NB4 (cell line): ENCODE results near the gene NRXN3.

ENCODE experiments used
- CTCF ChIP-seq: IDR thresholded peaks from one replicate; pipeline ENCODE4 v1.5.1; 2012; ENCODE audit warnings: low read depth, low read length
- MAX ChIP-seq: IDR thresholded peaks from 2 replicates; pipeline ENCODE4 v1.6.1; 2011; ENCODE audit warnings: low read depth, low read length
- MYC ChIP-seq: IDR thresholded peaks from 2 replicates; pipeline ENCODE4 v1.6.1; 2011; ENCODE audit warnings: low read depth, low read length
- POLR2A ChIP-seq: IDR thresholded peaks from 2 replicates; pipeline ENCODE4 v1.6.1; 2011; ENCODE audit warnings: mild to moderate bottlenecking; ENCODE audit not compliant: insufficient read length; ENCODE audit errors: extremely low read depth

- no peak for TF ChIP-seq MAX
- TF ChIP-seq CTCF = no peak
- TF ChIP-seq MYC = no peak
- TF ChIP-seq POLR2A = no peak
These were observed 132.7 kb downstream of the NRXN3 start for GRCh38 chr14:78302841-78303240.
